GM18505 (cell line): ENCODE results near the gene LCN6.

Experiments
- ATAC-seq: cut with Tn5 transposase; IDR thresholded peaks from one replicate; pipeline ENCODE4 v1.9.1; 2021; ENCODE audit not compliant: unreplicated experiment
- POLR2A ChIP-seq: IDR thresholded peaks from 4 replicates; pipeline ENCODE4 v1.6.1; 2011; ENCODE audit warnings: borderline replicate concordance; ENCODE audit not compliant: insufficient read depth, insufficient read length; ENCODE audit errors: extremely low read depth

LCN6 gene

GRCh38 chr9:136700304-136700703 lies 48.0 kb downstream of the LCN6 start:
- TF ChIP-seq POLR2A: no peak

GRCh38 chr9:136698635-136699246 lies 49.6 kb downstream of the LCN6 start:
- no peak for ATAC-seq
- no peak for TF ChIP-seq POLR2A

More at GRCh38 chr9:136700304-136700703, 48.0 kb downstream of the LCN6 start:
- ATAC-seq: no peak

- no peak for TF ChIP-seq POLR2A
These were observed 50.4 kb downstream of the LCN6 start for GRCh38 chr9:136697821-136698526.

GRCh38 chr9:136697146-136697820 lies 51.0 kb downstream of the LCN6 start:
- ATAC-seq: no peak
- no peak for TF ChIP-seq POLR2A

More at GRCh38 chr9:136697821-136698526, 50.4 kb downstream of the LCN6 start:
- ATAC-seq: no peak

GRCh38 chr9:136696502-136696901 lies 51.8 kb downstream of the LCN6 start:
- no peak for ATAC-seq
- no peak for TF ChIP-seq POLR2A

- TF ChIP-seq POLR2A: no peak
- no peak for ATAC-seq
These were observed 52.4 kb downstream of the LCN6 start for GRCh38 chr9:136695955-136696354.

GRCh38 chr9:136695435-136695895 lies 52.9 kb downstream of the LCN6 start:
- no peak for TF ChIP-seq POLR2A
- no peak for ATAC-seq

GRCh38 chr9:136694872-136695247 lies 53.5 kb downstream of the LCN6 start:
- TF ChIP-seq POLR2A: no peak
- no peak for ATAC-seq

GRCh38 chr9:136694163-136694871 lies 54.0 kb downstream of the LCN6 start:
- no peak for ATAC-seq
- no peak for TF ChIP-seq POLR2A
